GM12892 (cell line): ENCODE results near the gene MGMT.

ENCODE experiments used
- POLR2A ChIP-seq: IDR thresholded peaks from 2 replicates; pipeline ENCODE4 v1.6.1; 2011; ENCODE audit warnings: low read depth, low read length, control low read depth
- TAF1 ChIP-seq: IDR thresholded peaks from 2 replicates; pipeline ENCODE4 v1.6.1; 2011; ENCODE audit warnings: low read depth, mild to moderate bottlenecking, control low read depth, low read length, borderline replicate concordance

- TF ChIP-seq POLR2A, result no peak
- no peak for TF ChIP-seq TAF1
Observed at GRCh38 chr10:129494176-129494575, 27.1 kb downstream of the MGMT start.
